C4-2B (cell line): ENCODE results near the gene FBXO27.

Source experiments
- ZFX ChIP-seq: fragments of 450-650 bp; IDR thresholded peaks from 2 replicates; pipeline ENCODE4 v1.6.1; 2017
- TF ChIP-seq, protein P1 (sequence below): fragments of 450-650 bp; conservative IDR thresholded peaks from 2 replicates; pipeline ENCODE4 v1.5.1; 2017; ENCODE audit warnings: mild to moderate bottlenecking

DNA sequence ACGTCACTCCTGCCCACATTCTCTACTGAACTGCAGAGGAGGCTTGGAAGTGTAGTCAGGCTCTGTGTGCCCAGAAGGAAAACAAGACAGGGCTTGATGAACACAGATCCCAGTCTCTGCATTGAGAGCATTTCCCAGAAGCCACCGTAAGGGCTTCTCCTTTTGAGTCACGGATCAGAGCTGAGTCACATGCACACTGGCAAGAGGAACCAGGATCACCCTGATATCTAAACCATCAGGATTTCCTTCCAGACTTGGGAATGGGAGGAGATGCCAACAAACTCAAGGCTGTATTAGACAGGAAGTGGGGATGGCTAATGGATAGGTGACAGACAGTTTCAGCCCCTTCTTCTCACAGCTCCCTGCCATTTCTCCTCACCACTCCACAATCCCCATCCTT, 39.1 kb downstream of the FBXO27 start:
- TF ChIP-seq, protein P1, sequence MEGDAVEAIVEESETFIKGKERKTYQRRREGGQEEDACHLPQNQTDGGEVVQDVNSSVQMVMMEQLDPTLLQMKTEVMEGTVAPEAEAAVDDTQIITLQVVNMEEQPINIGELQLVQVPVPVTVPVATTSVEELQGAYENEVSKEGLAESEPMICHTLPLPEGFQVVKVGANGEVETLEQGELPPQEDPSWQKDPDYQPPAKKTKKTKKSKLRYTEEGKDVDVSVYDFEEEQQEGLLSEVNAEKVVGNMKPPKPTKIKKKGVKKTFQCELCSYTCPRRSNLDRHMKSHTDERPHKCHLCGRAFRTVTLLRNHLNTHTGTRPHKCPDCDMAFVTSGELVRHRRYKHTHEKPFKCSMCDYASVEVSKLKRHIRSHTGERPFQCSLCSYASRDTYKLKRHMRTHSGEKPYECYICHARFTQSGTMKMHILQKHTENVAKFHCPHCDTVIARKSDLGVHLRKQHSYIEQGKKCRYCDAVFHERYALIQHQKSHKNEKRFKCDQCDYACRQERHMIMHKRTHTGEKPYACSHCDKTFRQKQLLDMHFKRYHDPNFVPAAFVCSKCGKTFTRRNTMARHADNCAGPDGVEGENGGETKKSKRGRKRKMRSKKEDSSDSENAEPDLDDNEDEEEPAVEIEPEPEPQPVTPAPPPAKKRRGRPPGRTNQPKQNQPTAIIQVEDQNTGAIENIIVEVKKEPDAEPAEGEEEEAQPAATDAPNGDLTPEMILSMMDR, result no peak
- no peak for TF ChIP-seq ZFX
